HUES64 (cell line): ENCODE results near the gene HIGD2B.
"Not testable (repeated sequence)": the region's sequence is repeated elsewhere in the genome, so short reads cannot be mapped to it uniquely, and the experiment has no call there.

Experiments
- H3K27ac ChIP-seq: 2 replicates; pipeline ENCODE4 v1.7.0; 2013; ENCODE audit warnings: low read depth, low read length, inconsistent platforms
- H3K27me3 ChIP-seq: 2 replicates; pipeline ENCODE4 v1.6.1; 2013; ENCODE audit warnings: mild to moderate bottlenecking, low read length; ENCODE audit not compliant: insufficient read depth
- H3K36me3 ChIP-seq: 2 replicates; pipeline ENCODE4 v1.6.1; 2013; ENCODE audit warnings: mild to moderate bottlenecking, low read length; ENCODE audit not compliant: insufficient read depth
- H3K4me1 ChIP-seq: 2 replicates; pipeline ENCODE4 v1.6.1; 2013; ENCODE audit warnings: mild to moderate bottlenecking, low read length, moderate library complexity; ENCODE audit not compliant: insufficient read depth
- H3K4me3 ChIP-seq: 2 replicates; pipeline ENCODE4 v1.5.1; 2013; ENCODE audit warnings: mild to moderate bottlenecking, low read length, moderate library complexity
- H3K9ac ChIP-seq: 2 replicates; pipeline ENCODE4 v1.6.1; 2013; ENCODE audit warnings: mild to moderate bottlenecking, low read depth, low read length
- H3K9me3 ChIP-seq: 2 replicates; pipeline ENCODE4 v1.6.1; 2013; ENCODE audit warnings: low read depth, low read length; ENCODE audit not compliant: insufficient read depth
- WGBS: fragments of 150-250, 120-280 bp; methylation state at CpG from one replicate; pipeline ENCODE4 v1.1.7; 2013; ENCODE audit warnings: missing lambda C conversion rate; 5-methylcytosine and 5-hydroxymethylcytosine counted together

The HIGD2B gene

GRCh38 chr15:72671525-72671924, 14.5 kb downstream of the HIGD2B start:
- H3K36me3 ChIP-seq = no peaks in the 10 kb centered on the region
- H3K9ac ChIP-seq = no peak overlapping the region
- peak overlapping the region; percentile 53; the same call in 1 of the 2 replicates for H3K27ac ChIP-seq
- no peaks in the 10 kb centered on the region for H3K27me3 ChIP-seq
- no peaks in the 10 kb centered on the region for H3K9me3 ChIP-seq
- H3K4me3 ChIP-seq = peak overlapping the region; percentile 38; the same call in 1 of the 2 replicates
- peaks cover 11% of the 10 kb centered on the region for H3K4me1 ChIP-seq
- 9% methylated on average over 3 of the region's 3 CpGs for WGBS

- peaks cover 11% of the 10 kb centered on the region for H3K4me1 ChIP-seq
- not testable (repeated sequence) for H3K36me3 ChIP-seq, H3K9ac ChIP-seq, H3K27me3 ChIP-seq, H3K9me3 ChIP-seq
- 7% methylated on average over 8 of the region's 8 CpGs for WGBS
- H3K4me3 ChIP-seq = peak overlapping the region; percentile 38
- peak overlapping the region; percentile 53; the same call in 1 of the 2 replicates for H3K27ac ChIP-seq
Measured at GRCh38 chr15:72670656-72671352, 15.2 kb downstream of the HIGD2B start.

GRCh38 chr15:72669803-72670202, 16.2 kb downstream of the HIGD2B start:
- H3K27ac ChIP-seq, H3K9me3 ChIP-seq, H3K4me3 ChIP-seq, H3K27me3 ChIP-seq, H3K9ac ChIP-seq, H3K36me3 ChIP-seq: not testable (repeated sequence)
- 89% methylated on average over 2 of the region's 6 CpGs for WGBS
- H3K4me1 ChIP-seq = peaks cover 11% of the 10 kb centered on the region

DNA sequence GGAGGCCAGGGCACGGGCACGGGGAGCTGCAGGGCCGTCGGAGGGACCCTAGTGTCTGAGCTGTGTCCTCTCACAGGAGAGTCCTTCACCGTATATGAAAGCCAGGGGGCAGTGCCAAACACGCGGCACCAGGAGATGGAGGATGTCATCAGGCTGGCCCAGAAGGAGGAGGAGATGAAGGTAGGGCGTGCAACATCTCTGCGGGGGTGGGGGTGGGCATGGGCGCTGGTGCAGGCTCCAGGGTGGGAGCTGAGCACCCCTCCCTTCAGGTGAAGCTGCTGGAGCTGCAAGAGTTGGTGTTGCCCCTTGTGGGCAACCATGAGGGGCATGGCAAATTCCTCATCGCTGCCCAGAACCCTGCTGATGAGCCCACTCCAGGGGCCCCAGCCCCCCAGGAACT, 20.3 kb downstream of the HIGD2B start:
- 95% methylated on average over 5 of the region's 11 CpGs for WGBS
- H3K9ac ChIP-seq, H3K27me3 ChIP-seq, H3K36me3 ChIP-seq, H3K4me3 ChIP-seq, H3K27ac ChIP-seq, H3K9me3 ChIP-seq, H3K4me1 ChIP-seq: not testable (repeated sequence)

DNA sequence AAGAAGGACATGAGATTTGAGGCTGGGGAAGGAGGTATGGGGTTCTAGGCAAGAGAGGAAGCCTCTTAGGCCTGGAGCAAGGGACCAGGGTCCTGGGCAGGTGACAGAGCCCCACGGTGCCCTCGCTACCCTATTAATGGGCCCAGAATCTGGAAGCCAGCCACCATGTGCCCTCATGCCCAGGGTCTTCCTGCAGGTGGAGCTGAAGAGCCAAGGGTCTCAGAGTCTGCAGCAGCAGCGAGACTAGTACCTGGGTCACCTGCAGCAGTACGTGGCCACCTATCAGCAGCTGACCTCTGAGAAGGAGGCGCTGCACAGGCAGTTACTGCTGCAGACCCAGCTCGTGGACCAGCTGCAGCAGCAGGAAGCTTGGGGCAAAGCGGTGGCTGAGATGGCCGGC, 22.1 kb downstream of the HIGD2B start:
- not testable (repeated sequence) for H3K27ac ChIP-seq, H3K27me3 ChIP-seq, H3K9me3 ChIP-seq, H3K36me3 ChIP-seq, H3K4me1 ChIP-seq, H3K4me3 ChIP-seq, H3K9ac ChIP-seq
- WGBS = 86% methylated on average over 3 of the region's 8 CpGs

- not testable (repeated sequence) for H3K9ac ChIP-seq, H3K27me3 ChIP-seq, H3K4me3 ChIP-seq, H3K9me3 ChIP-seq, H3K27ac ChIP-seq, H3K36me3 ChIP-seq, H3K4me1 ChIP-seq
- 98% methylated on average over 6 of the region's 10 CpGs for WGBS
Measured at GRCh38 chr15:72661081-72661480, 24.9 kb downstream of the HIGD2B start.

DNA sequence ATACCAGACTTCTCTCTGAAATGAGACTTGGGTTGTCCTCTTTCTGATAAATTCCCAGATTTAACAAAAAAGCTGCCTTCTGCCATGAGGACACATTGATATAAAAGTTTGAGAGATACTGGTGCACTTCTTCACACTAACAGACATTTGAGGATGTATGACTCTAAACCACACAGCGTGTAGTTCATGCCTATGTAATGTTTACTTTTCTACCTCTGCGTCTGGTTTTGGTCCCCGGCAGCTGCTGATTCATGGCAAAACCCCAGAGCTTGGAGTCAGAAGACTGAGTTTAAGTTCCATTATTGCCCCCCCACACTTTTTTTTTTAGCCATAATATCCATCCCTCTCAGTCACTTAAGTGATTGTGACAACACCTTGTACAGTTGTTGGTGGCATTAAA, 30.0 kb downstream of the HIGD2B start:
- not testable (repeated sequence) for H3K9me3 ChIP-seq, H3K36me3 ChIP-seq, H3K9ac ChIP-seq, H3K27ac ChIP-seq, H3K4me3 ChIP-seq, H3K4me1 ChIP-seq, H3K27me3 ChIP-seq
- no CpG with 5 or more reads among the region's 3 CpGs for WGBS

DNA sequence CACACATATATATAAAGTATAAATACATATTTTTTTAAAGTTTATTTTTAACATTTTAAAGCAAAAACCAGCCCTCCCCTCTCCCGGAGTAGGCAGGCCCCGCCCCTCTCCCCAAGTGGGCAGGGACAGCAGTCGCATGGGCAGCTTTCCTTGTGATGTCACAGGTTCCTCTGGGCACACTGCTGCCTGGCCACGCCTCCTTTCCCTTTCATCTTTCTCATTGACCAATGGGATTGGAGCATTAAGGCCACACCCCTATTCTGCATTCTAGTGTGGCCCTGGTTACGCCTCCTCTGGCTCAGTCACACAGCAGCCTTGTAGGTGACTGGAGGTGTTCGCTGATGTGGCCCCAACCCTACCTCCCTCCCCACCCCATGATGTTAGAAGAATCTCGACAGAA, 31.6 kb downstream of the HIGD2B start, which contains the start of gene GOLGA6B:
GOLGA6B (plus strand) TSS at position 301 of the 400 bp plus-strand sequence; CDS start at position 342, 41 bp downstream.
- not testable (repeated sequence) for H3K36me3 ChIP-seq, H3K9me3 ChIP-seq, H3K4me3 ChIP-seq, H3K4me1 ChIP-seq, H3K9ac ChIP-seq, H3K27ac ChIP-seq, H3K27me3 ChIP-seq
- WGBS = no CpG with 5 or more reads among the region's 7 CpGs

DNA sequence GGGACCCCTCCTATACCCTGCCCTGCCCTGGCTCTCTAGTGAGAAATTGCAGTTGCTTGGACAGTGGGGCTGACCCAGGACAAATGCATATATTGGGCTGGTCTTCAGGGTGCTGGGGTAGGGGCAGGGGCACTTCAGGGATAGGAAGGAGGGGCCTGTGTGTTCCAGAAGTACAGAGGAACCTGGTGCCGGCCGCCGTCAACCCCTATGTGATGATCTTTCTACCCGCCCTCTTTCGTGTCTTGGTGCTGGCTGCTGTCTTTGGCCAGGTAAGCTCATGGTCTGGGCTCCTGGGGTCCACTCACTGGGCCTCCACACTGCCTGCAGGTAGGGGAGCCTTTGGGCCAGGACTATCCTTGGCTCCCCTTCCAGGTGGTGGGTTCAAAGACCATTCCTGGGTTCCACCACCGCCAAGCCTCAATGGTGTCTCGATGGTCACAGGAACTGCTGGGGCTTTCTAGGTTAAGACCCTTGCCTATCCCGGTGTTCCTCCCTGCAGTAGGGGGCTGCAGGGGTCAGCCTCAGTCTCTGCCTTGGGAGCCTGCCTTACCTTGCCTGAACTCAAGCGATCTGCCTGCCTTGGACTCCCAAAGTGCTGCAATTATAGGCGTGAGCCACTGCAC, 37.2 kb downstream of the HIGD2B start:
- WGBS = 95% methylated on average over 5 of the region's 10 CpGs
- not testable (repeated sequence) for H3K9ac ChIP-seq, H3K4me1 ChIP-seq, H3K9me3 ChIP-seq, H3K4me3 ChIP-seq, H3K27ac ChIP-seq, H3K27me3 ChIP-seq, H3K36me3 ChIP-seq

DNA sequence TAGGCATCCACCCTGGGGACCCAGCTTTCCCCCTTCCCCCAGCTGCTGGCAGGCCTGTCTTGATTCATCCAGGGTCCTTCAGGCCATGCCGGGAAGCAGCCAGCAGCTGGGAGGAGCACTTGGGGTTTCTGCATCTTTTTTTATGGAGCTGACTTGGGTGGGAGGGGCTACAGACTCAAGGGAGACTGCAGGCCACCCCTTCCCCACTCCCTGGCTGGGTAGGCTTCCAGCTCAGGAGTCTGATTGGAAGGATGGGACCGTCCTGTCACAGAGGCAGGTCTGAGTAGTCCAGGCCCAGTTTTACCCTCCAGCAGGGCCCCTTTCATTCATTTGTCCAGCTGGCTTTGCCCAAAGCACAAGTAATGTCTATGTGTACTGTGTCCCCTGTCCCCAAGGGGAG, 43.7 kb downstream of the HIGD2B start:
- H3K27ac ChIP-seq, H3K9me3 ChIP-seq, H3K27me3 ChIP-seq, H3K4me1 ChIP-seq, H3K9ac ChIP-seq, H3K4me3 ChIP-seq, H3K36me3 ChIP-seq: not testable (repeated sequence)
- WGBS = no CpG with 5 or more reads among the region's 2 CpGs

DNA sequence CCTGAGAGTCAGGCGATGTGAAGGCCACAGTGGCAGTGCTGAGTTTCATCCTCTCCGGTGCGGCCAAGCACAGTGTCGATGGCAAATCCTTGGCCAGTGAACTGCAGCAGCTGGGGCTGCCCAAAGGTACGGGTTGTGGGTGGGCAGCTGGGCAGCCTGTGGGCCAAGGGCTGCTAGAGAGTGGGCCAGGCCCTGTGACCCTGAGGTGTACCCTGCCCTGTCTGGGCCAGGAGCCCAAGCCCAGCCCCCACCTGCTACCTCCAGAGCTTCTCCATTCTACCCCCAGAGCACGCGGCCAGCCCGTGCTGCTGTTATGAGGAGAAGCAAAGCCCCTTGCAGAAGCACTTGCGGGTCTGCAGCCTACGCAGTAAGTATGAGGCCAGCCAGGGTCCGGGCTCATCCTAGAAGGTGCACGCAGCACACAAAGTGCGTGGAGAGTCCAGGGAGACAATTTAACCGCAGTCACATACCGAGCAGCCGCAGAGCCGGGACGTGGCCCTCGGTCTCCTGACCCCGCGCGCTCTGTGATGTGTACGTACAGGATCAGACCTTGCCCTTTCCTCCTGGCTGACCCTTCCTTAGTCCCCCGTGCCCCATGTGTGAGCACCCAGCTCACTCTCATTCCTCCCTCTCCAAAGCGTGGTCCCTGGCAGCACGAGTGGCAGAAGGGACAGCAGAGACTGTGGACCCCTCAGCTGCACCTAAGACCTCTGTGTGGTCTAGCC, 46.1 kb downstream of the HIGD2B start:
- H3K9ac ChIP-seq, H3K27me3 ChIP-seq, H3K36me3 ChIP-seq, H3K4me3 ChIP-seq, H3K9me3 ChIP-seq, H3K4me1 ChIP-seq, H3K27ac ChIP-seq: not testable (repeated sequence)
- no CpG with 5 or more reads among the region's 26 CpGs for WGBS
